Neural progenitor cell (in vitro differentiated cells): Measurements from ENCODE around the gene EFCAB11.

Source experiments
- EZH2 ChIP-seq: fragments of 200-600 bp; sonication (generic); IDR thresholded peaks from 2 replicates; pipeline ENCODE4 v1.6.1; 2017; ENCODE audit warnings: antibody characterized with exemption, mild to moderate bottlenecking, moderate library complexity
- EZH2phosphoT487 ChIP-seq: fragments of 200-600 bp; sonication (generic); IDR thresholded peaks from 2 replicates; pipeline ENCODE4 v1.6.1; 2017; ENCODE audit warnings: antibody characterized with exemption
- TF ChIP-seq, protein P1 (sequence below): fragments of 200-600 bp; sonication (generic); IDR thresholded peaks from 2 replicates; pipeline ENCODE4 v1.5.1; 2017; ENCODE audit warnings: antibody characterized with exemption, mild to moderate bottlenecking

DNA sequence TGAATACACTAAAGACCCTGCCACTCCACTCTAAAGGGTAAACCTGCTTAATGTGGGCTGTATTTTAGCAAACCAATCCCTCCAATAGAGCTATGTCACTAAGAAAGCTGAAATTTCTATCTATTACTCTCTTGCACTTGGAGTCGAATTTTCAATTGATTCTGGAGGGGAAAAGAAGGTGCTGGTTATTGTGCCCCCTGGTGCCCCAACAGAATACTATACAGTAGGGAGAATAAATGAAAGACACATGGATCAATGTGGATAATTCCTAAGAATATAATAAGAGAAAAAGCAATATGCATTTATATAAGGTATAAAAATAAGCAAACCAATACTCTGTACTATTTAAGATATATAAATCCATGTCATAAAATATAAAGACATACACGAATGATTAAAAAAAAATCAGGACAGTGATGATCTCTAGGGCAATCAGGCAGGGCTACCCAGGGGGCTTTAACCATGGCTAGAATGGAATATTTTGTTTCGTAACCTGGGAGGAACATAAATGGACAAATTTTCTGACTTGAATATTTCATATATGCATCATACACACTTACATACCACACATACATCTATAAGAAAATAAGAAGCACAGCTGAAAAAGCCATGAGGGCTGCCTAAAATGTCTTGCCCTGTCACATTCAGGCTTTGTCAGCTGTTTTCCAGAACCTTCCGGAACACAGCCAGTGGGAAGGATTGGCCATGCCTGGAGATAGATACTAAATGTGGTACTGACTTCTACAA lies 54.4 kb downstream of the EFCAB11 start:
- TF ChIP-seq, protein P1, sequence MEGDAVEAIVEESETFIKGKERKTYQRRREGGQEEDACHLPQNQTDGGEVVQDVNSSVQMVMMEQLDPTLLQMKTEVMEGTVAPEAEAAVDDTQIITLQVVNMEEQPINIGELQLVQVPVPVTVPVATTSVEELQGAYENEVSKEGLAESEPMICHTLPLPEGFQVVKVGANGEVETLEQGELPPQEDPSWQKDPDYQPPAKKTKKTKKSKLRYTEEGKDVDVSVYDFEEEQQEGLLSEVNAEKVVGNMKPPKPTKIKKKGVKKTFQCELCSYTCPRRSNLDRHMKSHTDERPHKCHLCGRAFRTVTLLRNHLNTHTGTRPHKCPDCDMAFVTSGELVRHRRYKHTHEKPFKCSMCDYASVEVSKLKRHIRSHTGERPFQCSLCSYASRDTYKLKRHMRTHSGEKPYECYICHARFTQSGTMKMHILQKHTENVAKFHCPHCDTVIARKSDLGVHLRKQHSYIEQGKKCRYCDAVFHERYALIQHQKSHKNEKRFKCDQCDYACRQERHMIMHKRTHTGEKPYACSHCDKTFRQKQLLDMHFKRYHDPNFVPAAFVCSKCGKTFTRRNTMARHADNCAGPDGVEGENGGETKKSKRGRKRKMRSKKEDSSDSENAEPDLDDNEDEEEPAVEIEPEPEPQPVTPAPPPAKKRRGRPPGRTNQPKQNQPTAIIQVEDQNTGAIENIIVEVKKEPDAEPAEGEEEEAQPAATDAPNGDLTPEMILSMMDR, result peak; percentile 63
- TF ChIP-seq EZH2, result no peak
- no peak for TF ChIP-seq EZH2phosphoT487
